ENCODE results near the gene DOK7. TPM values are rescaled to one million over a fixed set of nuclear protein-coding genes. Genes with fewer than 3 reads are reported as not detected.

Gene DOK7
- total and polyA plus RNA-seq, 4 donors = 0.40 to 2.6 (median 1.6) TPM

DNA sequence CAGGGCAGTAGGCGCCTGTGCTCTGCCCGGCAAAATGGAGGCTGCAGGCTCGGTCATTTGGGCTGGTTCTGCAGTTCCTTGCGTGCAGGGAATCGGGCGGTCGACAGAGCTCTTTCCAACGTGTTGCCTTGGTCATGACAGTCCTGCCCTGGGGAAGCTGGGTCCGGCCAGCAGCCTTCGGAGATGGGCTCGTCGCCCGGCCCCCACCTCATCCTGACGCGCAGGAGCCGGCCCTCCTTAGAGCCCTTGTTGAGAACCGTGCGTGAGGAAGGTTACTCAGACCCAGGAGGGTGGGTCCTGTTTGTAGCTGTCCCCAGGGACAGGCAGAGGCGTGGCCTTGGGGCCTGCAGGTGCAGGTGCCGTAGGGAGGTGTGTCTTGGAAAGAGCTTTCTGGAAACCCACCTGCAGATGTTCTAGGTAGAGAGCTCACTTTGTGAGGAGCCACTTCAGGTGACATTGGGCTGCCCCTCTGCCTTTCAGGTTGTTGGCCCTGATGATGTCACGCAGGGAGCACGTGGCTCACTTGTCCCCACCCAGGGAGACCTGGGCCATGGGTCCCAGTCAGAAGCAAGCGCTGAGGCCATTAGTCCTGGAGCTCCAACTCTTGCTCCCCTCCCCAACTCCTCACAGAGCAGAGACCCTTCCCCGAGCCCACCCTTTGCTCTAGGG is 36.5 kb upstream of the DOK7 start:
- DNase-seq (ENCODE audit: low read depth in 4 of 6, low spot score in 6 of 6) = no peak
- Histone ChIP-seq H3K36me3 (ENCODE audit: control insufficient read depth, insufficient read depth, low read length) (peaks cover 91% of the 10 kb centered on the region), H3K4me1 (ENCODE audit: control insufficient read depth, insufficient read depth, low read length) (peaks cover 8% of the 10 kb centered on the region), H3K27me3 (ENCODE audit: control insufficient read depth, insufficient read depth, low read length) (no peaks in the 10 kb centered on the region), H3K9me3 (ENCODE audit: control insufficient read depth, insufficient read depth, low read length) (no peaks in the 10 kb centered on the region), H3K27ac (ENCODE audit: low read depth, low read length) (no peak overlapping the region), H3K4me3 (ENCODE audit: low read depth, low read length) (no peak overlapping the region)
- 89% methylated on average over 23 of the region's 24 CpGs for WGBS (ENCODE audit: insufficient coverage)

DNA sequence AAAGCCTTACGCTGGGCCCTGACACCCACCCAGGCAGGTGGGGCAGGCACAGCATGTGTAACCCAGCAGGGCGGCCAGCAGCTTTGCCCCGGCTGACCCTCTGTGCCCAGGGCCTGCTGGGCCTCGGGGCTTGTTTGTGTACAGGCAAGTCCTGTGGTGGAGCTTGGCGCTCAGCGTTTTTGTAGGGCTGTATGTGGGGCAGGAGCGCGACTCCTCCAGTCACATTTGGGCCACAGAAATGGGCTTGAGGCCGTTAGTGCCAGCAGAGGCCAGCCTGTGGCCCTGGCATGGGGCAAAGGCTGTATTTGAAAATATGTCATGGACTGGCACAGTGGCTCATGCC is 36.0 kb upstream of the DOK7 start:
- peaks cover 91% of the 10 kb centered on the region for H3K36me3 ChIP-seq (ENCODE audit: control insufficient read depth, insufficient read depth, low read length)
- WGBS (ENCODE audit: insufficient coverage) = 94% methylated on average over 9 of the region's 9 CpGs
- peaks cover 8% of the 10 kb centered on the region for H3K4me1 ChIP-seq (ENCODE audit: control insufficient read depth, insufficient read depth, low read length)

DNA sequence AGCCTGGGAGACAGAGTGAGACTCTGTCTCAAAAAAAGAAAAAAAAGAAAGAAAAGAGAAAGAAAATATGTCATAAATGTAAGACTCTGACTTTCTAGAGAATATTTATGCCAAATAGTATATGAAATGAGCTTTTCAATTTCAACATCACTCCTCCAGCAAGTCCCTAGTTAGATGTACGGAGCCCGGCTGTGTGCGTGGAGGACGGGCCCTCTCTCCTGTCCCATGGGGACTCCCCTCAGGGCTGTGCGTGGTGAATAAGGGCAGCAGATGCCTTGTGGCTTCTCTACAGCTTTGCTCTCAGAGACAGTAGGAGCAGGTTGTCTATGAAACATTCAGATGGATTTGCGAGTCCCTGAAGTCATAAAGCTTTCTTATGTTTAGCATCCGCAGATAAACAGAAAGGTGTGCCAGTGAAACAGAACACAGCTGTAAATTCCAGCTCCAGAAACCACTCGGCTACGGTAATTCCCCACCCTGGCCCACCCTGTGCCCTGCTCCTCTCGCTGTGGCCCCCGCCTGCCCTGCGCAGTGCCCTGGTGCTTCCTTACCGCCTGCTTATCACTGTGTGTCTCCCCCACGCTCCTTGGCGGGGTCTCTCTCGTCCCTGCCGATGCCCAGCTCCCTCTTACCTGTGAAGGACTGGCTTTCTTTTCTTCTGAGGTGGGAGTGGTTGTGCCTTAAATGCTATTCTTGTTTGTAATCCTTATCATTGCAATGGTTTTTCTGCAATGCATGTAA is 35.2 kb upstream of the DOK7 start:
- WGBS (ENCODE audit: insufficient coverage) = 82% methylated on average over 3 of the region's 17 CpGs
- Histone ChIP-seq H3K4me3 (ENCODE audit: low read depth, low read length) (no peak overlapping the region), H3K9me3 (ENCODE audit: control insufficient read depth, insufficient read depth, low read length) (no peaks in the 10 kb centered on the region), H3K27ac (ENCODE audit: low read depth, low read length) (peak overlapping the region; percentile 15), H3K36me3 (ENCODE audit: control insufficient read depth, insufficient read depth, low read length) (peaks cover 91% of the 10 kb centered on the region), H3K27me3 (ENCODE audit: control insufficient read depth, insufficient read depth, low read length) (no peaks in the 10 kb centered on the region), H3K4me1 (ENCODE audit: control insufficient read depth, insufficient read depth, low read length) (peaks cover 8% of the 10 kb centered on the region)
- no peak for DNase-seq (ENCODE audit: low read depth in 4 of 6, low spot score in 6 of 6)

More for the DNA sequence above, 36.0 kb upstream of the DOK7 start:
- no peaks in the 10 kb centered on the region for H3K9me3 ChIP-seq (ENCODE audit: control insufficient read depth, insufficient read depth, low read length)
- H3K27me3 ChIP-seq (ENCODE audit: control insufficient read depth, insufficient read depth, low read length) = no peaks in the 10 kb centered on the region
- H3K4me3 ChIP-seq (ENCODE audit: low read depth, low read length) = no peak overlapping the region
- H3K27ac ChIP-seq (ENCODE audit: low read depth, low read length) = no peak overlapping the region
- no peak for DNase-seq (ENCODE audit: low read depth in 4 of 6, low spot score in 6 of 6)

GRCh38 chr4:3429651-3430050 is 33.5 kb upstream of the DOK7 start:
- Histone ChIP-seq H3K36me3 (ENCODE audit: control insufficient read depth, insufficient read depth, low read length) (peaks cover 87% of the 10 kb centered on the region), H3K4me3 (ENCODE audit: low read depth, low read length) (no peak overlapping the region), H3K4me1 (ENCODE audit: control insufficient read depth, insufficient read depth, low read length) (peaks cover 13% of the 10 kb centered on the region), H3K27me3 (ENCODE audit: control insufficient read depth, insufficient read depth, low read length) (no peaks in the 10 kb centered on the region), H3K27ac (ENCODE audit: low read depth, low read length) (no peak overlapping the region), H3K9me3 (ENCODE audit: control insufficient read depth, insufficient read depth, low read length) (no peaks in the 10 kb centered on the region)
- WGBS (ENCODE audit: insufficient coverage) = 91% methylated on average over 12 of the region's 12 CpGs
- no peak for DNase-seq (ENCODE audit: low read depth in 4 of 6, low spot score in 6 of 6)

DNA sequence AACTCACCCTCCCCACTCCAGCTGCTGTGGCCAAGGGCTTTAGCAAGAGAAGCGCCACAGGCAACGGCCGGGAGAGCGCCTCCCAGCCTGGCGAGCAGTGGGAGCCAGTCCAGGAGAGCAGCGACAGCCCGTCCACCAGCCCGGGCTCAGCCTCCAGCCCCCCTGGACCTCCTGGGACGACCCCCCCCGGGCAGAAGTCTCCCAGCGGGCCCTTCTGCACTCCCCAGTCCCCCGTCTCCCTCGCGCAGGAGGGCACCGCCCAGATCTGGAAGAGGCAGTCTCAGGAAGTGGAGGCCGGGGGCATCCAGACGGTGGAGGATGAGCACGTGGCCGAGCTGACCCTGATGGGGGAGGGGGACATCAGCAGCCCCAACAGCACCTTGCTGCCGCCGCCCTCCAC is 32.6 kb upstream of the DOK7 start:
- Histone ChIP-seq H3K27ac (ENCODE audit: low read depth, low read length) (no peak overlapping the region), H3K4me3 (ENCODE audit: low read depth, low read length) (no peak overlapping the region), H3K27me3 (ENCODE audit: control insufficient read depth, insufficient read depth, low read length) (no peaks in the 10 kb centered on the region), H3K36me3 (ENCODE audit: control insufficient read depth, insufficient read depth, low read length) (peaks cover 87% of the 10 kb centered on the region), H3K9me3 (ENCODE audit: control insufficient read depth, insufficient read depth, low read length) (no peaks in the 10 kb centered on the region), H3K4me1 (ENCODE audit: control insufficient read depth, insufficient read depth, low read length) (peaks cover 19% of the 10 kb centered on the region)
- no peak for DNase-seq (ENCODE audit: low read depth in 4 of 6, low spot score in 6 of 6)
- WGBS (ENCODE audit: insufficient coverage) = 81% methylated on average over 12 of the region's 21 CpGs

DNA sequence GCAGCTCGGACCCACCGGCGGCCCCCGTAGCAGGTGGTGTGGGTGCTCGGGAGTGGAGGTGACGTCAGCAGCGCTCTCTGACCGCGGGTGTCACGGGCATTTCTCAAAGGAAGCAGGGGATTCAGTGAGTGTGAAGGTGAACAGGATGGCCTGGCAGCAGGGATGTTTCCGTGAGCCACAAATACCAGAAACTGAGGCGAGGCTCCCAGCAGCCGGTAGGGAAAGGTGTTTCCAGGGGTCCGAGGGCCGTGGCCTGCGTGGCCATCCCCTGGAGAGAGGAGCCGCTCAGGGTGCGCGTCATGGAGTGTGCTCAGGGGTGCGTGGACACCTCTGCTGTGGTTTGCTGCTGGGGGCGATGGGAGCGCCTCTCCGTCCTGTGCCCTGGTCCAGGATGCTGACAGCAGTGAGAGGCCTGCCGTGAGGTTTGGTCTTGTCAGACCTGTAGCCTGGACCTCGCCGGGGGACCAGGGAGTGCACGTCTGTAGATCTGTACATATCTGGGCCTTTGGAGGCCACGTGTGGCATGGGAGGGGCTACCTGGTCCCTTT is 31.6 kb upstream of the DOK7 start:
- no peaks in the 10 kb centered on the region for H3K9me3 ChIP-seq (ENCODE audit: control insufficient read depth, insufficient read depth, low read length)
- no peak overlapping the region for H3K27ac ChIP-seq (ENCODE audit: low read depth, low read length)
- peaks cover 19% of the 10 kb centered on the region for H3K4me1 ChIP-seq (ENCODE audit: control insufficient read depth, insufficient read depth, low read length)
- H3K27me3 ChIP-seq (ENCODE audit: control insufficient read depth, insufficient read depth, low read length) = no peaks in the 10 kb centered on the region
- H3K36me3 ChIP-seq (ENCODE audit: control insufficient read depth, insufficient read depth, low read length) = peaks cover 93% of the 10 kb centered on the region
- no peak overlapping the region for H3K4me3 ChIP-seq (ENCODE audit: low read depth, low read length)
- DNase-seq (ENCODE audit: low read depth in 4 of 6, low spot score in 6 of 6) = no peak
- 94% methylated on average over 28 of the region's 28 CpGs for WGBS (ENCODE audit: insufficient coverage)

GRCh38 chr4:3432381-3432790 is 30.7 kb upstream of the DOK7 start:
- Histone ChIP-seq H3K4me1 (ENCODE audit: control insufficient read depth, insufficient read depth, low read length) (peaks cover 19% of the 10 kb centered on the region), H3K27me3 (ENCODE audit: control insufficient read depth, insufficient read depth, low read length) (no peaks in the 10 kb centered on the region), H3K27ac (ENCODE audit: low read depth, low read length) (no peak overlapping the region), H3K9me3 (ENCODE audit: control insufficient read depth, insufficient read depth, low read length) (no peaks in the 10 kb centered on the region), H3K4me3 (ENCODE audit: low read depth, low read length) (no peak overlapping the region), H3K36me3 (ENCODE audit: control insufficient read depth, insufficient read depth, low read length) (peaks cover 93% of the 10 kb centered on the region)
- WGBS (ENCODE audit: insufficient coverage) = 88% methylated on average over 16 of the region's 16 CpGs
- no peak for DNase-seq (ENCODE audit: low read depth in 4 of 6, low spot score in 6 of 6)

GRCh38 chr4:3433138-3433869 is 29.8 kb upstream of the DOK7 start:
- H3K27ac ChIP-seq (ENCODE audit: low read depth, low read length) = no peak overlapping the region
- no peaks in the 10 kb centered on the region for H3K9me3 ChIP-seq (ENCODE audit: control insufficient read depth, insufficient read depth, low read length)
- 94% methylated on average over 26 of the region's 32 CpGs for WGBS (ENCODE audit: insufficient coverage)
- peaks cover 94% of the 10 kb centered on the region for H3K36me3 ChIP-seq (ENCODE audit: control insufficient read depth, insufficient read depth, low read length)
- no peak for DNase-seq (ENCODE audit: low read depth in 4 of 6, low spot score in 6 of 6)
- no peak overlapping the region for H3K4me3 ChIP-seq (ENCODE audit: low read depth, low read length)
- peaks cover 18% of the 10 kb centered on the region for H3K4me1 ChIP-seq (ENCODE audit: control insufficient read depth, insufficient read depth, low read length)
- H3K27me3 ChIP-seq (ENCODE audit: control insufficient read depth, insufficient read depth, low read length) = no peaks in the 10 kb centered on the region

GRCh38 chr4:3434881-3435685 is 28.0 kb upstream of the DOK7 start:
- H3K36me3 ChIP-seq (ENCODE audit: control insufficient read depth, insufficient read depth, low read length) = peaks cover 95% of the 10 kb centered on the region
- no peaks in the 10 kb centered on the region for H3K9me3 ChIP-seq (ENCODE audit: control insufficient read depth, insufficient read depth, low read length)
- no peak overlapping the region for H3K4me3 ChIP-seq (ENCODE audit: low read depth, low read length)
- DNase-seq (ENCODE audit: low read depth in 4 of 6, low spot score in 6 of 6) = no peak
- WGBS (ENCODE audit: insufficient coverage) = 63% methylated on average over 16 of the region's 16 CpGs
- peaks cover 20% of the 10 kb centered on the region for H3K4me1 ChIP-seq (ENCODE audit: control insufficient read depth, insufficient read depth, low read length)
- no peaks in the 10 kb centered on the region for H3K27me3 ChIP-seq (ENCODE audit: control insufficient read depth, insufficient read depth, low read length)
- no peak overlapping the region for H3K27ac ChIP-seq (ENCODE audit: low read depth, low read length)
